Activated CD4-positive, alpha-beta T cell treated with anti-CD3 and anti-CD28 coated beads, Interleukin-2, amount 10 ng/mL, durations not matched to agents 7 days and 5 days (primary cell): ENCODE data around the gene C19orf47. TPM values are rescaled to one million over a fixed set of nuclear protein-coding genes. Genes with fewer than 3 reads are reported as not detected.
"Not testable (repeated sequence)": the region's sequence is repeated elsewhere in the genome, so short reads cannot be mapped to it uniquely, and the experiment has no call there.

Experiments used
- CTCF ChIA-PET: fragments of 350-600 bp; sonication (Branson Sonifier 250); formaldehyde crosslinking; loops from one replicate; lab custom pipeline; 2021; ENCODE audit warnings: antibody characterized with exemption; lab: Charles Lee
- POLR2A ChIA-PET: fragments of 350-600 bp; sonication (Branson Sonifier 250); formaldehyde crosslinking; loops from one replicate; lab custom pipeline; 2021; ENCODE audit warnings: antibody characterized with exemption; lab: Charles Lee
- DNase-seq: peaks from one replicate; pipeline ENCODE4 v3.0.0-alpha.2; 2020
- H3K27ac Mint-ChIP-seq: one replicate; pipeline ENCODE4 v1.8.0; 2021; ENCODE audit warnings: mild to moderate bottlenecking, moderate library complexity, mixed read lengths
- H3K27me3 Mint-ChIP-seq: one replicate; pipeline ENCODE4 v1.8.0; 2021; ENCODE audit warnings: mixed read lengths
- H3K36me3 Mint-ChIP-seq: one replicate; pipeline ENCODE4 v1.8.0; 2021; ENCODE audit warnings: low read depth, mixed read lengths
- H3K4me1 Mint-ChIP-seq: one replicate; pipeline ENCODE4 v1.8.0; 2021; ENCODE audit warnings: mixed read lengths
- H3K4me3 Mint-ChIP-seq: one replicate; pipeline ENCODE4 v1.8.0; 2021; ENCODE audit warnings: mild to moderate bottlenecking, moderate library complexity, mixed read lengths
- H3K9me3 Mint-ChIP-seq: one replicate; pipeline ENCODE4 v1.8.0; 2021; ENCODE audit warnings: mixed read lengths
- total RNA-seq, 2 experiments: library from RNA; stranded (reverse); gene quantifications; one replicate each; pipeline ENCODE4 v1.2.3, GENCODE V29; 2021

The C19orf47 gene
- total RNA-seq, 2 experiments from 2014 or later = 21.8 to 25.3 TPM

DNA sequence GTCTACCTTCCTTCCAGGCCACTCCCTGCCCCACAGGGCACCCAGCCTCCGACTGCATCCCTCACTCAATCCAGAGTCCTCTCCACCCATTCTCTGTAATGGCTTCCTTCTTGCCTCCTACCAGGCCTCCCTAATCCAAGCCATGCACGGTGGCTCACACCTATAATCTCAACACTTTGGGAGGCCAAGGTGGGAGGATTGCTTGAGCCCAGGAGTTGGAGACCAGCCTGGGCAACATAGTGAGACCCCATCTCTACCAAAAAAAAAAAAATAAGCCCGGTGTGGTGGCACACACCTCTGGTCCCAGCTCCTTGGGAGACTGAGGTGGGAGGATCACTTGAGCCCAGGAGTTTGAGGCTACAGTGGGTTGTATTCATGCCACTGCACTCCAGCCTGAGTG, 22.1 kb upstream of the C19orf47 start:
- CTCF ChIA-PET, H3K9me3 Mint-ChIP-seq, POLR2A ChIA-PET, H3K27ac Mint-ChIP-seq, DNase-seq, H3K27me3 Mint-ChIP-seq, H3K4me3 Mint-ChIP-seq: not testable (repeated sequence)
- H3K36me3 Mint-ChIP-seq = peaks cover 13% of the 10 kb centered on the region
- H3K4me1 Mint-ChIP-seq = peaks cover 17% of the 10 kb centered on the region

DNA sequence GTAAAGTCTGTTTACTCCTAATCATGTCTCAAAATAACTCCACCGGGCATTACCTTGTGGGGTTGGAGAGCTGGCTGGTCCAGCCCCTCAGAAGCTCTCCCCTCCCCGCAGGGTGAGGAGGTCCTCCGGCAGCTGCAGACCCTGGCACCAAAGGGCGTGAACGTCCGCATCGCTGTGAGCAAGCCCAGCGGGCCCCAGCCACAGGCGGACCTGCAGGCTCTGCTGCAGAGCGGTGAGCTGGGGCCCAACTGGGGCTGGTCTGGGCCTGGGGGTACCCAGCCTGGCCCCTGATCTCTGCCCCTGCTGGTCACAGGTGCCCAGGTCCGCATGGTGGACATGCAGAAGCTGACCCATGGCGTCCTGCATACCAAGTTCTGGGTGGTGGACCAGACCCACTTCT, 21.6 kb upstream of the C19orf47 start:
- Mint-ChIP-seq H3K4me3 (no peak overlapping the region), H3K27ac (no peak overlapping the region), H3K27me3 (no peaks in the 10 kb centered on the region), H3K36me3 (peaks cover 10% of the 10 kb centered on the region), H3K9me3 (no peaks in the 10 kb centered on the region), H3K4me1 (peaks cover 17% of the 10 kb centered on the region)
- ChIA-PET CTCF (no interaction called here), POLR2A (no interaction called here)
- no peak for DNase-seq

GRCh38 chr19:40367577-40368434, 19.6 kb upstream of the C19orf47 start:
- Mint-ChIP-seq H3K4me3 (no peak overlapping the region), H3K36me3 (peaks cover 5% of the 10 kb centered on the region), H3K9me3 (no peaks in the 10 kb centered on the region), H3K27me3 (no peaks in the 10 kb centered on the region), H3K4me1 (peaks cover 19% of the 10 kb centered on the region), H3K27ac (no peak overlapping the region)
- ChIA-PET POLR2A (interaction anchor here (0.6 kb wide), 1 partner anchor 157 kb away, joined by 3 read pairs; no protein-coding TSS in a partner anchor), CTCF (interaction anchor here (0.6 kb wide), 2 partner anchors 22 to 1628 kb away, joined by 3 read pairs; no protein-coding TSS in a partner anchor)
- DNase-seq = no peak

GRCh38 chr19:40366697-40367561, 18.7 kb upstream of the C19orf47 start:
- DNase-seq = no peak
- Mint-ChIP-seq H3K36me3 (peaks cover 5% of the 10 kb centered on the region), H3K27me3 (no peaks in the 10 kb centered on the region), H3K4me3 (no peak overlapping the region), H3K9me3 (no peaks in the 10 kb centered on the region), H3K4me1 (peaks cover 23% of the 10 kb centered on the region), H3K27ac (no peak overlapping the region)
- POLR2A ChIA-PET = no interaction called here
- CTCF ChIA-PET = interaction anchor here (0.6 to 0.9 kb wide), 2 partner anchors 35 to 1629 kb away, joined by 3 read pairs; no protein-coding TSS in a partner anchor

DNA sequence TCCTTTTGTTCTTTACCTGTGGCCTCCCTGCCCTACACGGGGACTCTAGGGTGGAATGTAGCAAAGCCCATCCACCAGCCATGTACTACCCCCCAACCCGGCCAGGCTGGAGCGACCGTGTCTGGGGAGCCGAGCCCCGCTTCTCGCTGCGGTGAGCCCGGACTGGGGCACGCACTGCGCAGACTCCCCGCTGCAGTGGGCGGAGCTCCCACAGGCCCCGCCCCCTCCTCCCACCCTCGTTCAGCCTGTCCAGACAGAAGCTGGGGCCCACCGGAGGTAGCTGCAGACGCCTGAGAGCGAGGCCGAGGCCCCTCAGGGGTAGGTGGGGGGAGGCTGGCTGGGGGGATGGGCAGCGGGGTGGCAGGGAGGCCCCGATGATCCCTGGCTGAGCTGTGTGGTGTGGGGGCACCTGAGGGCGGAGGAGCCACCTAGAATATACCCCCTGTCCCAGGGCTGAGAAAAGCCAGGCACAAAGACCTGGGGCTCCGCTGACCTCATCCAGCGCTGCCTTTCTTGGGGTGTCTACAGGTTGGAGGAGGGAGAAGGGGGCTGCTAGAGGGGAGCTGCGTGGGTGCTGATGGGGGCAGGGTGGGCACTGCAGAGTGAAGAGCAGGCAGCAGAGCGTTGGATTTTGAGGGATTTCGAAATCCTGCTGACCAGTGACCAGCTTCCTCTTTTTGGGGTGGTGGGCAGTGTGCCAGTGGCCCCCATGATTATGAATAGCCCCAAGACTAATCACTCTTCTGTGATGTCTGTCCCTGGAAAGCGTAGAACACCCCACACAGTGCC, 17.6 kb upstream of the C19orf47 start:
- peak; percentile 33 for DNase-seq
- ChIA-PET CTCF (interaction anchor here (1.0 kb wide), 1 partner anchor 18 kb away, joined by 4 read pairs; the partner anchor contains the start of genes C19orf47 and PLD3), POLR2A (no interaction called here)
- H3K4me3 Mint-ChIP-seq = peak overlapping the region; percentile 34
- no peaks in the 10 kb centered on the region for H3K9me3 Mint-ChIP-seq
- H3K27ac Mint-ChIP-seq = no peak overlapping the region
- no peaks in the 10 kb centered on the region for H3K27me3 Mint-ChIP-seq
- H3K36me3 Mint-ChIP-seq = peaks cover 3% of the 10 kb centered on the region
- peaks cover 23% of the 10 kb centered on the region for H3K4me1 Mint-ChIP-seq

- H3K4me3 Mint-ChIP-seq = peak overlapping the region; percentile 32
- ChIA-PET CTCF (interaction anchor here (0.6 to 1.0 kb wide), 2 partner anchors 17 to 343 kb away, joined by 3 to 4 read pairs; partner anchors contain the start of genes C19orf47 and PLD3), POLR2A (no interaction called here)
- no peaks in the 10 kb centered on the region for H3K27me3 Mint-ChIP-seq
- DNase-seq = no peak
- H3K36me3 Mint-ChIP-seq = peaks cover under 1% of the 10 kb centered on the region
- H3K4me1 Mint-ChIP-seq = peaks cover 23% of the 10 kb centered on the region
- no peaks in the 10 kb centered on the region for H3K9me3 Mint-ChIP-seq
- no peak overlapping the region for H3K27ac Mint-ChIP-seq
These were observed 16.8 kb upstream of the C19orf47 start for GRCh38 chr19:40365010-40365409.

DNA sequence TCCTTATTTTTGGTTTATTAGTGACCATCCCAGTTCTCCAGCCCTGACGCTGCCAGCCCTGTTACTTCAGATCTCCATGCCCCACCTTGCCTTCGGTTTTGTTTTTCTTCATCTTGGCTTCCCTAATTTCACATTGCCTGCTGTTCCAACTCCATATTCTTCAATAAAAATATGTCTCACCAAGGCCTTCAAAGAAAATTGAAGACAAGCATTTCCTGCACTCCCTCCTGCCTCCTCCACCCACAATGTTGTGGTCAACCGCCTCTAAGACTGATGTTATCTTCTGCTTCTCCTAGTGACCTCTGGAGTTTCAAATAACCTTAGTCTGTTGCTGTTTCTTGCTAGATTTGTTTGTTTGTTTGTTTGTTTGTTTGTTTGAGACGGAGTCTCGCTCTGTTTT, 14.9 kb upstream of the C19orf47 start:
- H3K9me3 Mint-ChIP-seq = no peaks in the 10 kb centered on the region
- H3K4me3 Mint-ChIP-seq = no peak overlapping the region
- H3K27me3 Mint-ChIP-seq = no peaks in the 10 kb centered on the region
- H3K4me1 Mint-ChIP-seq = peaks cover 24% of the 10 kb centered on the region
- peak overlapping the region; percentile 84 for H3K27ac Mint-ChIP-seq
- CTCF ChIA-PET = no interaction called here
- POLR2A ChIA-PET = no interaction called here
- H3K36me3 Mint-ChIP-seq = no peaks in the 10 kb centered on the region
- peak; percentile 22 for DNase-seq

DNA sequence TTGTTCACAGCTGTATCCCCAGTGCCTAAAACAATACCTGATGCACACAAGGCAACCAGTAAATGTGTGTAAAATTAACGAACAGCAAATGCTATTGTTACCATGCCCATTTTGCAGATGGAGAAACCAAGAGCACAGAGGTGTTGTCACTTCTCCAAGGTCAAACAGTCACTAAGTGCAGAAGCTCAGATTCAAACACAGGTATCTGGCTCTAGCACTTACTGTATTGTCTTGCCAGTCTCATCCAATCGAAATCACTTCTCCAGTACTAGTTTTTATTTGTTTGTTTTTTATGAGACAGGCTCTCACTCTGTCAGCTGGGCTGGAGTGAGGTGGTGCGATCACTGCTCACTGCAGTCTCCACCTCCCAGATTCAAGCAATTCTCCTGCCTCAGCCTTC, 14.0 kb upstream of the C19orf47 start:
- Mint-ChIP-seq H3K4me1 (peaks cover 26% of the 10 kb centered on the region), H3K27ac (no peak overlapping the region), H3K36me3 (no peaks in the 10 kb centered on the region), H3K27me3 (no peaks in the 10 kb centered on the region), H3K4me3 (no peak overlapping the region), H3K9me3 (no peaks in the 10 kb centered on the region)
- CTCF ChIA-PET = no interaction called here
- POLR2A ChIA-PET = no interaction called here
- no peak for DNase-seq

- Mint-ChIP-seq H3K4me3 (no peak overlapping the region), H3K9me3 (no peaks in the 10 kb centered on the region), H3K27me3 (no peaks in the 10 kb centered on the region), H3K27ac (no peak overlapping the region), H3K36me3 (no peaks in the 10 kb centered on the region), H3K4me1 (peaks cover 32% of the 10 kb centered on the region)
- POLR2A ChIA-PET = no interaction called here
- CTCF ChIA-PET = interaction anchor here (0.6 kb wide), 1 partner anchor 45 kb away, joined by 3 read pairs; no protein-coding TSS in a partner anchor
- DNase-seq = no peak
These were observed 12.6 kb upstream of the C19orf47 start for GRCh38 chr19:40360708-40361241.

DNA sequence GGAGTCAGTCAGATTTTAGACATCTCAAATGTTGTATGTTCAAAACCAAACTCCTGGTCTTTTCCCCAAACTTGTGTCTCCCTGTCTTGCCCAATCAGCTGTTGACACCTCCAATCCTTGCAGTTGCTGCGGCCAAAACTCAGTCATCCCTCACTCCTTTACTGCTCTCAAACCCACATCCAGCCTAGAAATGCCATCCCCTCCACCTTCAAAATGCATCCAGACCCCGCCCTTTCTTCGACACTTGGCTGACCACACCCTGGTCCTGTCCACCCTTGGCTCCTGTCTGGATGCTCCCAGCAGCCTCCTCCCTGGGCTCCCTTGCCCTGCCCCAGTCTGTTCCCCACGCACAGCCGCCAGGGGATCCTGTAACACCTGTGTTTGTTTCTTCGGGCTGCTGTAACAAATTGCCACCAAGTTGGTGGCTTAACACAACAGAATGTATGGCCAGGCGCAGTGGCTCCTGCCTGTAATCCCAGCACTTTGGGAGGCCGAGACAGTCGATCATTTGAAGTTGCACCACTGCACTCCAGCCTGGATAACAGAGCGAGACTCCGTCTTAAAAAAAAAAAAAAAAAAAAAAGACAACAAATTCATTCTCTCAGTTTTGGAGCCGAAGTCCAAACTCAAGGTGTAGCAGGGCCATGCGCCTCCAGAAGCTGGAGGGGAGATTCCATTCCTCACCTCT, 12.0 kb upstream of the C19orf47 start:
- CTCF ChIA-PET = interaction anchor here (0.6 kb wide), 1 partner anchor 44 kb away, joined by 3 read pairs; no protein-coding TSS in a partner anchor
- Mint-ChIP-seq H3K36me3 (no peaks in the 10 kb centered on the region), H3K9me3 (no peaks in the 10 kb centered on the region)

GRCh38 chr19:40358773-40359172, 10.6 kb upstream of the C19orf47 start:
- Mint-ChIP-seq H3K4me1 (peaks cover 22% of the 10 kb centered on the region), H3K9me3 (no peaks in the 10 kb centered on the region), H3K36me3 (no peaks in the 10 kb centered on the region), H3K27me3 (no peaks in the 10 kb centered on the region), H3K4me3 (no peak overlapping the region), H3K27ac (no peak overlapping the region)
- DNase-seq = no peak
- ChIA-PET POLR2A (no interaction called here), CTCF (no interaction called here)

More for the DNA sequence above, 12.0 kb upstream of the C19orf47 start:
- Mint-ChIP-seq H3K27ac (no peak overlapping the region), H3K4me1 (peaks cover 28% of the 10 kb centered on the region), H3K4me3 (no peak overlapping the region), H3K27me3 (no peaks in the 10 kb centered on the region)
- POLR2A ChIA-PET = no interaction called here
- DNase-seq = no peak
